Glutamatergic neuron (in vitro differentiated cells): Measurements from ENCODE around the gene CACYBP. TPM values are rescaled to one million over a fixed set of nuclear protein-coding genes. Genes with fewer than 3 reads are reported as not detected.

Experiments used
- DNase-seq: peaks from one replicate; pipeline ENCODE4 v3.0.0; 2022
- H3K27ac Mint-ChIP-seq: one replicate; pipeline ENCODE4 v1.8.0; 2020; ENCODE audit warnings: mild to moderate bottlenecking, mixed read lengths, inconsistent platforms; ENCODE audit not compliant: unreplicated experiment
- H3K27me3 Mint-ChIP-seq: one replicate; pipeline ENCODE4 v1.8.0; 2020; ENCODE audit warnings: mild to moderate bottlenecking, moderate library complexity, mixed read lengths, inconsistent platforms; ENCODE audit not compliant: unreplicated experiment
- H3K36me3 Mint-ChIP-seq: one replicate; pipeline ENCODE4 v1.8.0; 2020; ENCODE audit warnings: mild to moderate bottlenecking, mixed read lengths, inconsistent platforms; ENCODE audit not compliant: unreplicated experiment
- H3K4me1 Mint-ChIP-seq: one replicate; pipeline ENCODE4 v1.8.0; 2020; ENCODE audit warnings: mild to moderate bottlenecking, low read depth, mixed read lengths, inconsistent platforms; ENCODE audit not compliant: unreplicated experiment
- H3K4me3 Mint-ChIP-seq: one replicate; pipeline ENCODE4 v1.8.0; 2020; ENCODE audit warnings: mild to moderate bottlenecking, mixed read lengths, inconsistent platforms; ENCODE audit not compliant: unreplicated experiment
- H3K9me3 Mint-ChIP-seq: one replicate; pipeline ENCODE4 v1.8.0; 2020; ENCODE audit warnings: mild to moderate bottlenecking, moderate library complexity, mixed read lengths, inconsistent platforms; ENCODE audit not compliant: unreplicated experiment
- CTCF ChIP-seq: fragments of 200-600 bp; sonication (generic); IDR thresholded peaks from one replicate; pipeline ENCODE4 v1.5.0; 2021; ENCODE audit not compliant: partially characterized antibody, unreplicated experiment
- total RNA-seq: library from RNA; stranded (reverse); fragmentation: NEBNext Ultra II Directional; extraction: Animal tissue kit (Norgen Biotek cat#: 25700); gene quantifications from one replicate; pipeline ENCODE4 v1.2.1, GENCODE V29; 2021; ENCODE audit not compliant: unreplicated experiment

The CACYBP gene
- total RNA-seq, 1 donor from 2014 or later: 88.7 TPM

- Mint-ChIP-seq H3K9me3 (peaks cover 4% of the 10 kb centered on the region), H3K36me3 (no peaks in the 10 kb centered on the region), H3K4me3 (no peak overlapping the region), H3K4me1 (peaks cover 13% of the 10 kb centered on the region), H3K27ac (no peak overlapping the region), H3K27me3 (peaks cover 7% of the 10 kb centered on the region)
- TF ChIP-seq CTCF: no peak
- DNase-seq: no peak
These were observed 3.3 kb downstream of the CACYBP start for GRCh38 chr1:175002910-175003517.

GRCh38 chr1:175003521-175003920 lies 3.8 kb downstream of the CACYBP start:
- TF ChIP-seq CTCF: no peak
- peak overlapping the region; percentile 23 for H3K27ac Mint-ChIP-seq
- no peak for DNase-seq
- H3K4me1 Mint-ChIP-seq: peaks cover 13% of the 10 kb centered on the region
- H3K27me3 Mint-ChIP-seq: peaks cover 7% of the 10 kb centered on the region
- peaks cover 4% of the 10 kb centered on the region for H3K9me3 Mint-ChIP-seq
- H3K4me3 Mint-ChIP-seq: no peak overlapping the region
- H3K36me3 Mint-ChIP-seq: no peaks in the 10 kb centered on the region

GRCh38 chr1:175005085-175005783 lies 5.5 kb downstream of the CACYBP start:
- Mint-ChIP-seq H3K4me3 (no peak overlapping the region), H3K36me3 (no peaks in the 10 kb centered on the region), H3K9me3 (peaks cover 4% of the 10 kb centered on the region), H3K27ac (no peak overlapping the region), H3K4me1 (peaks cover 13% of the 10 kb centered on the region), H3K27me3 (peaks cover 7% of the 10 kb centered on the region)
- no peak for DNase-seq
- no peak for TF ChIP-seq CTCF

GRCh38 chr1:175009532-175009931 lies 9.8 kb downstream of the CACYBP start:
- TF ChIP-seq CTCF: no peak
- Mint-ChIP-seq H3K4me3 (no peak overlapping the region), H3K9me3 (no peaks in the 10 kb centered on the region), H3K27ac (no peak overlapping the region), H3K4me1 (peaks cover 4% of the 10 kb centered on the region), H3K27me3 (no peaks in the 10 kb centered on the region), H3K36me3 (no peaks in the 10 kb centered on the region)
- no peak for DNase-seq

GRCh38 chr1:175013445-175013844 lies 13.7 kb downstream of the CACYBP start:
- no peaks in the 10 kb centered on the region for H3K27me3 Mint-ChIP-seq
- DNase-seq: no peak
- TF ChIP-seq CTCF: no peak
- peak overlapping the region; percentile 63 for H3K27ac Mint-ChIP-seq
- no peak overlapping the region for H3K4me3 Mint-ChIP-seq
- no peaks in the 10 kb centered on the region for H3K9me3 Mint-ChIP-seq
- H3K4me1 Mint-ChIP-seq: peaks cover 4% of the 10 kb centered on the region
- no peaks in the 10 kb centered on the region for H3K36me3 Mint-ChIP-seq
